ENCODE data around the gene WDR54.

- TF ChIP-seq POLR2AphosphoS5 (IDR thresholded peaks at IDR 0.05): no peak
- no peak for TF ChIP-seq POLR2A (IDR thresholded peaks at IDR 0.05)
- TF ChIP-seq CTCF (IDR thresholded peaks at IDR 0.05): no peak
Observed at GRCh38 chr2:74439803-74440377, 18.4 kb downstream of the WDR54 start.

Data from prostate gland (tissue), 2 donors.